HG03280 (cell line): ENCODE results near the gene APOL1.

Source experiments
- ATAC-seq: cut with Tn5 transposase; IDR thresholded peaks from one replicate; pipeline ENCODE4 v1.9.1; 2021; ENCODE audit warnings: mild to moderate bottlenecking, moderate library complexity; ENCODE audit not compliant: unreplicated experiment

APOL1 gene

DNA sequence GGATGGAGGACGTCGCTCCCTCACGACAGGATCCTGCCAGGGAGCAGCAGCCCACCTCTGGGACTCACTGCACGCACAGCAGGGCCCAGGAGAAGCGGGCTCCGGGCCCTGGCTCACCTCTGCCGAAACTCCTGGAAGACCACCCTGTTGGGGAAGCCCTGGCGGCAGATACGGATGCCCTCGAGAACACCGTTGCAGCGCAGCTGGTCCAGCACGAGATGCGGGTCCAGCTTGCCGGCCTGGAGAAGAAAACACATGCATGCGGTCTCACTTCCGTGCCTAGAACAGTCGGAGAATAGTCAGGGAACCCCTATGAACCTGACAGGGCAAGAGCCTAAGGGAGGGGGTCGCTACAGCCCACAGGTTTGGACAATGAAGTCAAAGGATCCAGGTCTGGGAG is 52.9 kb downstream of the APOL1 start:
- no peak for ATAC-seq

DNA sequence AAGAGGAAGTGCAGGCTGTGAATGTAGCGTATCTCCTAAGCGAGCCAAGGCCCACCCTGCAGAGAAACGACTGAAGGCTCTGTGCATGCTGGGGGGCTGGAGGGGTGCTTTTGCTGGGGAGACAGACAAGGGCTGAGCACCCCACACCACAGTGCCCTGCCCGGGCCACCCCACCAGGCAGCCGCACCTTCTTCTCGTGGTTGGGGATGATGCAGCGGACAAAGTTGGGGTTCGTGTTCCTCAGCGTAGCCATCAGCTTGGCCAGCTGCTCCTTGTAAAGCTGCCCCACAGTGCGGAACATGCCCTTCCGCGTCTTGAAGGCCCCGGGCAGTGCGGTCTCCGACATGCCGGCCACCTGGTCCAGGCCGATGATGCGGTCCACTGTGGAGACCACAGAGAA is 53.3 kb downstream of the APOL1 start:
- ATAC-seq: no peak

DNA sequence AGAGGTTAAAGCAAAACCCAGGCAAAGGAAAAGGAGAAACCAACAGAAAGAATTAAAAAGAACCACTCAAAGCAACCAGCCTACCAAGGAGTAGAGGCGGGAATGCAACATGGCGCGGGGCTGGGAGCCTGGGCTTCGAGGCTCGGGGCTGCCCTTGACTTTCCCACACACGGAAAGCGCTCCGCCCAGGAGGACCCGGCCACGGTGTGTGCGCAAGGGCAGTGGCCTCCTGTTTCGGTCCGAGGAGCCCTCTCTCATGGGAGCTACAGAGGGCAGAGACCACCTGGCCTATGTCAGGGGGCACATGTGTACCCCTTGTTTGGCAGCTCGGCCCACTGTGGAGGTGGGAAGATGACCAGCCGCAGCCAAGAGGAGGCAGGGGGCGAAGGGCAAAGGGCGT is 55.9 kb downstream of the APOL1 start:
- ATAC-seq: no peak

DNA sequence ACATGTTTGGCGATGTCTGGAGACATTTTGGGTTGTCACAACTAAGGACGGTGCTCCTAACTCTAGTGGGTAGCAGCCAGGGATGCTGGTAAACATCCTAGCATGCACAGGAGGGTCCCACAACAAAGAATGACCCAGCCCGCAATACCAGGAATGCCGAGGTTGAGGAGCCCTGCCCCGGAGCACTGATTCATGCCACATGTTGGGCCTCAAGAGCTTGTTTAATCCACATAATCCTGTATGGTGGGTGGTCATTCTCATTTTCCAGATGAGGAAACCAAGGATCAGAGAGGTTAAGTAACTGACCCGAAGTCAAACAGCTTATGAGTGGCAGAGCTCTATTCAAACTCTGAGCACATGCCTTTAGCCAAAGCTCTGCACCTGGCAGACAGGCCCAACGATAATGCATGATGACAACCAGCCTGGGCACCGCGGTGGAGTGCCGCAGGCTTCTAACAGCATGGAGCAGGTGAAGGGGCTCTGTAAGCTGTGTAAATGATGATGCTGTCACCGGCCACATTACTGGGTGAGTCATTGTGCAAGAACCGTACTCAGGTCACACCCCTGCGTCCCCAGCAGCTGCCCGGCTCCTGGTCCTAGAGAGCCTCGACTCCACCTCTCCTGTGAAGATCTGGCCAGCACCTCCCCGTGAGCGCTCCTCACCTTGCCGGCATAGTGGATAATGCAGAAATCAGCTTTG is 58.6 kb downstream of the APOL1 start:
- ATAC-seq: no peak

DNA sequence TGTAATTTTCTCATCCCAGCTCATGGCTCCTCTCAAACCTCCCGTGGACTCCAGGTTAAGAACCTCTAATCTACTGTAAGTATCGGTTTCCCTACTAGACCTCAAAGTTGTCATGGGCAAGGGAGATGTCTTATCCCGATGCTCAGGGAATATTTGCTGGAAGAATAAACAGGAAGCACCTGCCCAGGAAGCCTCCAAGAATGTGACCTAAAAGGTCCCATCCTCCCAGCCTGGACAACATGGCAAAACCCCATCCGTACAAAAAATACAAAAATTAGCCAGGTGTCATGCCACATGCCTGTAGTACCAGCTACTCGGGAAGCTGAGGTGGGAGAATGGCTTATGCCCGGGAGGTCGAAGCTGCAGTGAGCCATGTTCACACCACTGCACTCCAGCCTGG is 62.4 kb downstream of the APOL1 start:
- no peak for ATAC-seq

DNA sequence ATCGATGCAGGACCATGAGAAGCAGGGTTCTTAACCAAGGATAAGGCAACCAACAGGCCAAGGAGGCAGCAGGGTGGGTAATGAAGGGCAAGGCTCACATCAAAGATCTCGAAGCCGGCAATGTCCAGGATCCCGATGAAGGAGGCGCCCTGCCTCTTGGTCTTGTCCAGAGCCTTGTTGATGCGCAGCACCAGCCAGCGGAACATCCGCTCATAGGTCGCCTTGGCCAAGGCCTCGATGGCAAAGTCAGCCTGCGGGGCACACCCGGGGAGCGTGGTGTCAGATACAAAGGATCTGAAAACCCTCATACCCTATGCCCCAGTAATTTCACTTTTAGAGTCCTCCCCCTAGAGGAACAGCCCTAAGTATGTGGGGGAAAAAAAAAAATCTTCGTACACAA is 63.5 kb downstream of the APOL1 start:
- no peak for ATAC-seq
